Adipose tissue (tissue), 3 donors: ENCODE measurements around the gene CREG2. TPM values are rescaled to one million over a fixed set of nuclear protein-coding genes. Genes with fewer than 3 reads are reported as not detected.
A peak's percentile ranks its signal among the peaks of the same experiment; 100 is the strongest.
"Not testable (repeated sequence)": the region's sequence is repeated elsewhere in the genome, so short reads cannot be mapped to it uniquely, and the experiment has no call there.

ENCODE experiments used
- H3K27ac ChIP-seq: one replicate; pipeline ENCODE4 v1.5.1; 2013; ENCODE audit warnings: low read depth, low read length
- WGBS, 3 donors: extraction: QIAGEN DNeasy Blood & Tissue Kit; methylation state at CpG; one replicate each; pipeline ENCODE4 v1.1.7; 2013; 5-methylcytosine and 5-hydroxymethylcytosine counted together
- polyA plus RNA-seq, 3 donors: library from polyadenylated mRNA; stranded (reverse); fragments of 200-250 nt; gene quantifications; one replicate each; pipeline ENCODE4 v1.2.3, GENCODE V29; 2013
- donor health status: healthy with polysubstance abuse.
- donor health status: Bipolar disorder and iron deficiency.
- donor health status: healthy.

Gene CREG2
- polyA plus RNA-seq, 3 donors: 0.07 TPM; not detected in 2

DNA sequence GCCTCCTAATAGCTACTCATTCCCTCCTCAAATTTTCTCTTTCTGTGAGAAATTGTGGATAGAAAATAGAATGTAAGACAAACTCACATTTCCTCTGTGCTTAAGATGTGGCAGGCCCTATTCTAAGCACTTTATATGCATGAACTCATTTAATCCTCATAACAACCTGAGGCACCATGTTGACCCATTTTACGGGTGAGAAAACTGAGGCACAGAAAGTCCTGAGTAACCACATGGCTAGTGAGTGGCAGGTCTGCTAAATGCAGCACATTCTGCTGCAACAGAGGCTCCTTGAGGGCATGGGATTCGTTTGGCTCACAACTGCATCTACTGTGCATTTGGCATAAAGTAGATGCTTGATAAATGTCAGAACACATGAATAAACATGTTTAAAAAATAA lies 56.1 kb downstream of the CREG2 start:
- 82 to 93% (median 86%) methylated on average over 2 of the region's 2 CpGs for WGBS, 3 donors
- H3K27ac ChIP-seq: no peak overlapping the region

DNA sequence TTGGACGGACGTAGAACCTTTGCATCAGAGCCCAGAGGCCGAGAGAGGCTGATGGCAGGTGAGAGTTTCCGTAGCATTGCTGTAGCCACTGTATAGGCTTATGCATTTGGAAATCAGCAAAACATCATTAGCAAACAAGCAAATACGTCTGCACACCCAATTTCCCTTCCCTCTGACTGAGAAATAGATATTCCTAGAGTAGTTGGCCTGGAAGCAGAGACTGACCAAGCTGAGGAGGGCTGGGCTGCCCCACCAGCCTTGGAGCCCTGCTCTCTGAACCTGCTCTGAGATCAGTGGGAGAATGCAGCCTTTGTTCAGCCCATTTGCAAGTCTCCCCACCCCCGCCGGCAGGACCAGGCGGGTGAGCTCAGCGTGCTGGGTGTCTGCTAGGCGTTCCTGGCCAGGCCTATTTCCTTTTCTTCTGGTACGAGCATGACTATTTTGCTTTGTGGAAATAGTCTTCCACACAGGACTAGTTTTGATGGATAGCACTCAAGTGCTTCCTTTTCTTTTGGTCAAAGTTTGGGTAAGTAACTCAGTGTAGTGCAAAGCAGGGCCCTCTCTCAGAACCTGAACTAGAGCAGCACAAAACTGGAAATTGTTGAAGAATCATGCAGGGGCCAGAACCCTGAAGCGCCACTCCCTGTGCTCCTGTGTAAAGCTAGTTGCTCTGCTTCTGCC lies 56.9 kb downstream of the CREG2 start:
- no peak overlapping the region for H3K27ac ChIP-seq
- 58 to 66% (median 63%) methylated on average over 12 of the region's 12 CpGs for WGBS, 3 donors

DNA sequence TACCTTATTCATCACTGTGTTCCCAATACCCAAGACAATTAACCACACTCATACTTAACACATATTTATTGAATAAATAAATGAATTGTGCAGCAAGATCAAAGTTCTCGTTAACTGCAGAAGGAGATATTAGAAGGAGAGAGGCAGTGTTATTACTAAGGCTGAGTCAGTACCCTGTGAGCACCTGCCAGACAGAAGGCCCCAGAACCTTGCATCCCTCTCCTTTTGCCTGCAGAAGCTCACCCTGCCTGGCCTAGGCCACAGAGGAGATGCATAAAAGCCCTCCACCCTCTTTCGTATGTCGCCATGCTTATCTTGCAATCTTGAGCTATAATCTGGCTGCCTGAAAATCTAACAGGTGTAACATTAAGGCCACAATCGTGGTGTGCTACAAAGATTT lies 58.3 kb downstream of the CREG2 start:
- peak overlapping the region; percentile 72 for H3K27ac ChIP-seq
- WGBS, 3 donors: 52 to 80% (median 59%) methylated on average over 4 of the region's 4 CpGs

DNA sequence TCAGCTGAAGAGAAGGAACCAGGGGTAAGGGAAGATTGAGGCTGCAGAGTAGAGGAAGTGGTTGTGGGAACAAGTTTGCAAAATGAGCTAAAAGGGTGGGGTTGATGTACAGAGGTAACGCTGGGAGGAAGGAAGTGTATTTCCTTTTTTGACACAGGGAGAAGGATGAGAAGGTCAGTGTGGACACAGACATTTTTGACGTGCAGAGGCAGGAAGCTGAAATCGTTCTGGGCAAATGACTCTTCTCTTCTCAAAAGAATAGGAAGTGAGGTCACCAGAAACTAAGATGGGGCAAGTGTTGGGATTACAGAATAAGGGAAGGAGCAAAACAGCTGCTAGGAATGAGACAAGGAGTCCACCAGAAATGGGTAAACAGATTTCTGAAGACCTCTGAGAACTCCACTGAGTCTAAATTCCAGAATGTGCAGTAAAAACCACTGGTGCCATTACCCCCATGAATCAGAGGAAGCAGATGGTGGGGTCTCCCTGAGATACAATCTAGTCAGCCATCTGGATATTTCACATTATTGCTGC lies 58.8 kb downstream of the CREG2 start:
- 14 to 49% (median 22%) methylated on average over 3 of the region's 3 CpGs for WGBS, 3 donors
- H3K27ac ChIP-seq: no peak overlapping the region

DNA sequence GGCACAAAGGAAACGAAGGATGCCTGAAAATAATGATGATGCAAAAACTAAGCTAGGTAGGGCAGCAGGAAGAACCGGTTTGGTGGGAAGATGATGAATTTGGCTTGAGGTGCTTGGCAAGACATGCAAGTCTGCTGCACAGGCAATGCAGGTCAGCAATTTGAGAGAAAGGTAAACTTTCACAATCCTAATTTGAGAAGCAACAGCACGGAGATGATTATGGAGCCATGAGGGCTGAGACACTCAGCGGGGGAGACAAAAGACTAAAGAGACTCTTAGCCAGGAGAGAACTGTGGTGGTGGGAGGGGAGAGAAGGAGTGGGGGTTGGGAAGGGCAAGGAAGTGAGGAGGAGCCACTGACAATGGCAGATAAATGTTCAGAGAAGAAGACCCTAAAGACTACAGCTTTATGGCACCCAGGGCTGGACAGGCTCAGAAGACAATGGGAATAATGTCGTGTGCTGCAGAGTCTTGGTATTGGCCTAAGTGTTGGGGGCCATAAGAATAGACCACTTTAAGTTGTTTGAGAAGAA lies 59.4 kb downstream of the CREG2 start:
- H3K27ac ChIP-seq: peak overlapping the region; percentile 40
- WGBS, 3 donors: 36 to 51% (median 50%) methylated on average over 5 of the region's 5 CpGs

DNA sequence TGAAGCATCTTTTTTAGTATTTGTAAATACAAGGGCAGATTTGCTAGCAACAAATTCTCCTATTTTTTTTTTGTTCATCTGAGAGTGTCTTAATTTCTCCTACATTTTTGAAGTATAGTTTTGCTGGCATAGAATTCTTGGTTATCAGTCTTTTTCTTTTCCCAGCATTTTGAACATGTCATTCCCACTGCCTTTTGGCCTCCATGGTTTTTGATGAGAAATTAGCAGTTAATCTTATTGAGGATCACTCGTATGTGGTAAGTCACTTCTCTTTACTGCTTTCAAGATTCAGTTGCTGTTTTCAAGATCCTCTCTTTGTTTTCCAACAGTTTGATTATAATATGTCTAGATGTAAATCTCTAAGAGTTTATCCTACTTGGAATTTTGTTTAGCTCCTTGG lies 61.9 kb downstream of the CREG2 start:
- H3K27ac ChIP-seq: no peak overlapping the region
- WGBS, 3 donors: 86 to 91% (median 90%) methylated on average over 1 of the region's 1 CpG

DNA sequence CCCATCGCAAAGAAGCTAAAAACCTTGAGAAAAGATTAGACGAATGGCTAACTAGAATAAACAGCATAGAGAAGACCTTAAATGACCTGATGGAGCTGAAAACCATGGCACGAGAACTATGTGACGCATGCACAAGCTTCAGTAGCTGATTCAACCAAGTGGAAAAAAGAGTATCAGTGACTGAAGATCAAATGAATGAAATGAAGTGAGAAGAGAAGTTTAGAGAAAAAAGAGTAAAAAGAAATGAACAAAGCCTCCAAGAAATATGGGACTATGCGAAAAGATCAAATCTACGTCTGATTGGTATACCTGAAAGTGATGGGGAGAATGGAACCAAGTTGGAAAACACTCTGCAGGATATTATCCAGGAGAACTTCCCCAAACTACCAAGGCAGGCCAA lies 70.7 kb downstream of the CREG2 start:
- WGBS, 3 donors: 80 to 95% (median 92%) methylated on average over 4 to 6 of the region's 6 CpGs
- H3K27ac ChIP-seq: not testable (repeated sequence)

DNA sequence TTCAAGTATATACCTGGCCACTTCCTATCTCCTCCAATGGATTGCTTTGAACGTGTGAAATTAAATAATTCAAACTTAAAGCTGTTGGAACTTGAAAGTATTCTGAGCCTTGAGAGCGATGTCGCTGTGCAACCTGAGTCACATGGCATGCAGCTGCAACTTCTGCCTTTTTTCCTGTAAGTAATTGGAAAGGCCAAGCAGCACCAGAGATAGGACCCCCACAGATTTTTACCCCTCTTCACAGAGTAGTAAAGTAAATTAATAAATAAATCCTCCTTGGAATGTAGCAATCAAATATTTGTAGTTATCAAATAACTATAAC lies 75.6 kb downstream of the CREG2 start:
- WGBS, 3 donors: 32 to 56% (median 55%) methylated on average over 3 of the region's 3 CpGs
- H3K27ac ChIP-seq: no peak overlapping the region

DNA sequence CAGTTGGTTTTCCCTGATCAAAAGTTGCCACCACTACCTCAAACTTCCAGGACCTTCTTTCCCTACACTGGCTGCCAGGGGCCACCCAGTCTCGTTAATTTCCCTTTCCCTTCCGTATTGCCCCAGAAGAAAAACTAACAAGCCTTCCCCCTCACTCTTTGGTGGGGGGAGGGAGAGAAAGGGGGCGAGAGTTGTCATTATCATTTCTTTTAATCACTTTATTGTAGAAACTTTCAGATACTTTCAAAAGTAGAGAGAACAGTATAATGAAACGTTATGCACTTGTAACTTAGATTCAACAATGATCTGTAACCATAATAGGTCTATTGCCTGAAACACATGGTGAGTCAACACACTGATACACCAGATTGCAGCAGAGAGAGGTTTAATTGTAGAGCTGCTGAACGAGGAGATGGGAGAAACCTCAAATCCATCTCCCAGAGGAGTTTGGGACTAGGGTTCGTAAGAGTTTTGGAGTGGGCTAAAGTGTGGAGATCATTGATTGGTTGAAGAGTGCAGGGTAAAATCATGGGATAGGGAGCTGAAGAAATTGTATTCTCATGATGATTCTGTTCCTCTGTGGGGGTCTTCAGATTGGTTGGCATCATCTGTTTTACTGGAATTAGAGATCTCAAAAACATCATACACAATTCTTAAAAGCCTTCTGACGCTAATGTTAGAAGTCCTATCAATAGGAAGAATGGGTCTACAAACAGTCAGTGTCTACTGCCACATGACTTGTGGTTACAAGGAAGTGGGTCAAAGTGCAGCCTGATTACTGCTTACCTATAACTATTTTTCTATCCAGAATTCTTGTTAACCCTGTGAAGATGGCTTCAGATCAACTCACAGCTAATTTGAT lies 76.2 kb downstream of the CREG2 start:
- peak overlapping the region; percentile 31 for H3K27ac ChIP-seq
- 72 to 77% (median 72%) methylated on average over 7 of the region's 7 CpGs for WGBS, 3 donors

DNA sequence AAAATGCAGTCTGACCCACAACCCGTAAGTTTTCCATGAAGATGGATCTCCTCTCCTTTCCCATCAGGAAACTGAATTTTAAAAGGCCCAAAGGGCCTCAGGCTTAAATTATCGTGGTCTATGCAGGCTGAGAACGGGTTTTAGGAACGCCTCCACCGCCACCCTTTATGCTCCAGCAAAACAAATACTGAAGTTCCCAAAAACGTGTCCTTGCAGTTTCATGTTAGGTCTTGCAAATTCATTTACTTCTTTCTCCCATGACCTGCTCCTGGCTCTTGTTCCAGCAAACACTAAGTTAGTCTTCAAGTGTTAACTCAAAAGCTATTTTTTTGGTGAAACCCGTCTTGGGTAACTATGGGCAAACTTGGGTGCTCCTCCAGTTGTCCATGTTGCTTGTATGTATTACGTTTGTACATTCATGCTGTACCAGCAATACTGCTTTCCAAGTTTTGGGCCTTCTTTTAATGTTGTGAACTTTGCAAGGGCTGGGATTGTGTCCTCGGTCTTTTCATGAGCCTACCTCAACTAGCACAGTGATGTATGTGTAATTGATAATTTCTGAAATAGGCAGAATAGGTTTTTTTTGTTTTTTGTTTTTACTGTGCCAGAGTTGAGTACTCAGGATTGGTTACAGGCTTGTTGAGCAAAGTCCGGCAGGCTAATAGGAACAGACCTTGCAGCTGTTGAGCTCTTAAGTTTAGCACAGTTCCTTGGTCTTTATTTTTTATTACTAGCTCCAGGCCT lies 77.0 kb downstream of the CREG2 start:
- peak overlapping the region; percentile 31 for H3K27ac ChIP-seq
- WGBS, 3 donors: 71 to 87% (median 75%) methylated on average over 10 of the region's 10 CpGs

DNA sequence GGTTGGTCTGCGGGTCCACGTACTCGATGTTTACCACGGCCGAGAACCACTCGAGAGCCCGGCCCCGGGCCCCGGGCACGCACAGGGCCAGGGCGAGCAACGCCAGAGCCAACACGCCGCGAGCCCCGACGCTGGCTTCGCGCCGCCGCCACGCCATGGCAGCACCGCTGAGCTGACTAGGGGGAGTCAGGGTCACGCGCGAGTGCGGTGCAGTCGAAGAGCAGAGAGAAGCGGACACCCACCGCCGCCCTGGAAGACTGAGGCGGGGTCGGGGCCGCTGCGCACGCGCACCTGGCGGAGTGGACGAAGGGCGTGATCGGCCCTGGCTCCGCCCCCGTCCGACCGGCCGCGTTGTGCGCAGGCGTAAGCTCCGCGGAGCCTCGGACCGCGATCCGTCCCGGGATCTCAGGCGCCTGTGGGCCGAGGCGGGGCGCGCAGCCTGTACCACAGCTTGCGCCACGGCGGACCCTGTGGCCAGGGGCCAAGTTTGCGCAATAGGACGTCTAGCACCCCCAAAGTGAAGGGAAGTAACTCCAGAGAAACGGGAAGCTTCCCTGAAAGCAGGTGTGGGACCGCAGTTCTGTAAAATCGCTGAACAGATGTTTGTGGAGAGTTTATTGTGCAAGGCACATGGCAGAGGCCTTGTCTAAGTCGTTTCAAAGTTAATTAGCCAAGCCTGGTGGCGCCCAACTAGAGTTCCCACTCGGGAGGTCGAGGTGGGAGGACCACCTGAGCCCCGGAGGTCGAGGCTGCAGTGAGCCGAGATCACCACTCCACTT lies 78.7 kb downstream of the CREG2 start, which contains the start of gene RNF149:
TSS of gene RNF149 (minus strand) at position 270 of the 779 bp plus-strand sequence. CDS start at position 157, 113 bp downstream.
- H3K27ac ChIP-seq: peak within 1 kb of the TSS; percentile 91
- 1 to 3% (median 2%) methylated on average over 75 to 76 of the region's 76 CpGs for WGBS, 3 donors

DNA sequence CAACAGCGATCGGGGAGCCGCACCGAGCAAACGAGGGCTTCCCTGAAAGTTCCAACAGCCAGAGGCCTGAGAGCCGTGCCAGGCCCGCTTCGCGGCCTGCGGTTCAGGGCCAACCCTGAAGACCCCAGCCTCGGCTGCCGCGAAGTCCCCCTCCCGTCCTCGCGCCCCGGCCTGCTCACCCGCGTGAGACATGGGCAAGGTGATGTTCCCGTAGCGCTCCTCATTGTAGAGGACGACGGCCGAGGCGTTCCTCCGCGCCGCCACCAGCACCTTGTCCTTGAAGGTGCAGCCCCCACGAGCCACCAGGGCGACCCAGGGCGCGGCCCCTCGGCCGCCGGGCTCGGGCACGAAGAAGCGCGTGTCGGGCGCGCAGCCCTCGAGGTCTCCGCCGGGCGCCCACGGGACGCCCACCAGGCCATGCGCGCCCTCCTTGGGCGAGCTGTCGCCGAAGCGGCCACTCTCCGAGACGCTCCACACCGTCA lies 79.3 kb downstream of the CREG2 start:
- peak overlapping the region; percentile 91 for H3K27ac ChIP-seq
- WGBS, 3 donors: 0 to 1% (median 0%) methylated on average over 40 to 57 of the region's 57 CpGs

DNA sequence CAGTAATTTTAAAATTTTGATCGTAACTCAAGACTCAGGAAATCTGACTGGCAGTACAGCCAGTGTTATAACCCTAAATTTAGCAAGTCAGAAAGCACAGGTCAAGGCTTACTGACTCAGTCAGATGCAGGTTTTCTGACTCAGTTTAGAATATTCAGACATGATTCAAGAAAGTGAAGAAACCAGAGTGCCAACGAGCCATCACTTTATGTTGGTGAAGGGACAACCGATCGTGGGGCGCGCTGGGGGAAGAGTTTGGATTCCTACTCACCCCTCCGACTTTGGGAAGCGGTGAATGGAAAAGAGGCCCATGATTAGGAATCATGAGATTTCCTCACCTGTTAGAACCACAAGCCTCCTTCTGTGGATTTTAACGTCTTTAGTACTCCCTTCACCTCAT lies 79.8 kb downstream of the CREG2 start:
- 21 to 43% (median 31%) methylated on average over 9 of the region's 9 CpGs for WGBS, 3 donors

DNA sequence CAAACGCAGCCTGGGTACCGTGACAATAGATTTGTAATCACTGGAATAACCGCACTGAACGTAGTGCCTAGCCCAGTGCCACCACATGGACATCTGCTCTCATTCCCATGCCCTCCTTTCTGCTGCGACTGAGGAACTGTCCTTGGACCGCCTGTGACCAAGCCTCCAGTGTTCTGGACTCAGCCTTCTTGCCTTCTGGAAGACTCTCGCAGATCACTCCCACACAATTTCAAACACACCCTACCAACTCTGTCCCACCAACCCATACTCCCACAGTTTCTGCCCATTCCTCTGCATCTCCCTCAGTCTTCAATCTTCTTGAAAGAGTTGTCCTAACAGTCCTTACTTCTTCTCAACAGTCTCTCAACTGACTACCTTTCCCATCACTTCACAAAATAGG lies 80.9 kb downstream of the CREG2 start:
- no peak overlapping the region for H3K27ac ChIP-seq
- WGBS, 3 donors: 21 to 47% (median 39%) methylated on average over 7 of the region's 7 CpGs

More for the DNA sequence above, 79.8 kb downstream of the CREG2 start:
- peak overlapping the region; percentile 91 for H3K27ac ChIP-seq

DNA sequence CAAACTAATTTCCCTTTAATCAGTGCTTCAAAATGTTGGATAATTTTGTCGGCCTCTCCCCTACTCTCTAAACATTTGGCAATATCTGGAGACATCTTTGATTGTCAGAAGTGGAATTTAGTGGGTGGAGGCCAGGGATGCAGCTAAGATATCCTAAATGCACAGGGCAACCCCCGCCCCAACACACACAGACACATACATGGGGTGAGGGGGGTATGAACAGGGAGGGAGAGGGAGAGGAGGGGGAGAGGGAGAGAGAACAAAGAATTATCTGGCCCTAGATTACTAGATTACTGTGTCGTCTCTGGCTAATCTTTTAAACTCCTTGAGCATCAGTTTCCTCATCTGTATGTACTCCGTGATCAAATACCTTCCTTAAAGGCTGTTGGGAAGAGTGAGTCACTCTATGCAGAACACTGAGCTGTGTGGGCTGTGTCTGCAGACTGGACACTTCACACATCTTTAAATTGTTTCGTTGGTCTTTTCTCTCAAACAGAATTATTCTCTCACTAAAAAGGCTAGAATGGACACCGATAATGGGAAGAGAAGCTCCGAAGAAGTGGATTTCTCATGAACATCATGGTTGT lies 81.7 kb downstream of the CREG2 start:
- H3K27ac ChIP-seq: no peak overlapping the region
- WGBS, 3 donors: 58 to 69% (median 67%) methylated on average over 7 of the region's 7 CpGs

DNA sequence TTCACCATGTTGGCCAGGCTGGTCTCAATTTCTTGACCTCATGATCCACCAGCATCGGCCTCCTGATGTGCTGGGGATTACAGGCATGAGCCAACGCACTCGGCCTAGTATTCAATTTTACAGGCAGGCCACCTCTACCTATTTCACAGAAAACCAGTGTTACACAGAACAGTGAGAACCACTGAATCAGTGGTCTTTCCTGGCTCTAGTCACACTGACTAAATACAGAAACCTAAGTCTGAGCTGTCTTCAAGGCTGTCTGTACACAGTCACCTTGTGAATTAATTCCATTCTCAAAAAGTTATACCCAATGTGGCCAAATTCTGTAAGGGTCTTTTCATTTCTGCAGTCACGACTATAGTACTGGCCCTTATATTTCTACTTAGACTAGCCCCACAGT lies 82.3 kb downstream of the CREG2 start:
- no peak overlapping the region for H3K27ac ChIP-seq
- 85 to 93% (median 88%) methylated on average over 4 of the region's 4 CpGs for WGBS, 3 donors

DNA sequence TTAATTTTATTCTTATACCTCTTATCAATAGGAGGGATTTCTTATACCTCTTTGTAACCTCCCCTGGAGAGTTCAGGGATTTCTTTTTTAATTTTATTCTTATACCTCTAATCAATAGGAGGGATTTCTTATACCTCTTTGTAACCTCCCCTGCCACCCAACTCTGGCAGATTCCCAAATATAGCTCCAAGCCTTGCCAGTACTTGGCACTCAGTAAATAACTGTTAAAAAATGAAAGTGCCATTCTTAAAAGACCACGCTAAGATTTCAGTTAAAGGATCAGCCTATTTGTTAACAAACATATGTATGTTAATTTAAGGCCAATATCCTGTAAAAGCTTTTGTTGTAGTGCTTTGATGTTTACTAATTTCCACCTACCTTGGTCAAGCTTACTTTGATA lies 83.6 kb downstream of the CREG2 start:
- WGBS, 3 donors: 56 to 94% (median 82%) methylated on average over 1 of the region's 1 CpG
- H3K27ac ChIP-seq: no peak overlapping the region
